Vagina (tissue), 2 donors: Measurements from ENCODE around the gene UROC1.

ENCODE experiments used
- POLR2A ChIP-seq, 2 donors: fragments of 450-650 bp; IDR thresholded peaks; one replicate each; pipeline ENCODE4 v1.6.1; 2017; ENCODE audit warnings: antibody characterized with exemption in 2 of 2, mild to moderate bottlenecking in 2 of 2, moderate library complexity in 2 of 2
- POLR2AphosphoS5 ChIP-seq, 2 donors: sonication (generic); formaldehyde crosslinking; IDR thresholded peaks; one replicate each; pipeline ENCODE4 v1.9.0; 2017; ENCODE audit warnings: antibody characterized with exemption in 2 of 2, mild to moderate bottlenecking in 2 of 2, low read depth in 1 of 2; ENCODE audit not compliant: insufficient read depth in 1 of 2
- TF ChIP-seq, protein P1 (sequence below), 3 experiments: fragments of 450-650 bp in 2 of 3; fragments of 200-600 bp in 1 of 3; sonication (generic) in 1 of 3; IDR thresholded peaks; one replicate each; pipeline ENCODE4 v1.5.1; 2017 to 2019; ENCODE audit warnings: antibody characterized with exemption in 3 of 3, mild to moderate bottlenecking in 2 of 3, moderate library complexity in 2 of 3

GRCh38 chr3:126554560-126555525 lies 37.3 kb upstream of the UROC1 start:
- TF ChIP-seq, protein P1, sequence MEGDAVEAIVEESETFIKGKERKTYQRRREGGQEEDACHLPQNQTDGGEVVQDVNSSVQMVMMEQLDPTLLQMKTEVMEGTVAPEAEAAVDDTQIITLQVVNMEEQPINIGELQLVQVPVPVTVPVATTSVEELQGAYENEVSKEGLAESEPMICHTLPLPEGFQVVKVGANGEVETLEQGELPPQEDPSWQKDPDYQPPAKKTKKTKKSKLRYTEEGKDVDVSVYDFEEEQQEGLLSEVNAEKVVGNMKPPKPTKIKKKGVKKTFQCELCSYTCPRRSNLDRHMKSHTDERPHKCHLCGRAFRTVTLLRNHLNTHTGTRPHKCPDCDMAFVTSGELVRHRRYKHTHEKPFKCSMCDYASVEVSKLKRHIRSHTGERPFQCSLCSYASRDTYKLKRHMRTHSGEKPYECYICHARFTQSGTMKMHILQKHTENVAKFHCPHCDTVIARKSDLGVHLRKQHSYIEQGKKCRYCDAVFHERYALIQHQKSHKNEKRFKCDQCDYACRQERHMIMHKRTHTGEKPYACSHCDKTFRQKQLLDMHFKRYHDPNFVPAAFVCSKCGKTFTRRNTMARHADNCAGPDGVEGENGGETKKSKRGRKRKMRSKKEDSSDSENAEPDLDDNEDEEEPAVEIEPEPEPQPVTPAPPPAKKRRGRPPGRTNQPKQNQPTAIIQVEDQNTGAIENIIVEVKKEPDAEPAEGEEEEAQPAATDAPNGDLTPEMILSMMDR (IDR thresholded peaks at IDR 0.05): no peak
- TF ChIP-seq POLR2AphosphoS5 (IDR thresholded peaks at IDR 0.05; ENCODE audit: insufficient read depth in 1 of 2, low read depth in 1 of 2) (no peak), POLR2A (IDR thresholded peaks at IDR 0.05) (no peak)
